DOHH2 (cell line): ENCODE results near the gene COA8.

ENCODE experiments used
- H3F3A ChIP-seq: fragments of 200-600 bp; sonication (generic), shearing (Covaris generic); 2 replicates; pipeline ENCODE4 v1.6.0; 2016; ENCODE audit warnings: antibody characterized with exemption, mild to moderate bottlenecking; ENCODE audit not compliant: control insufficient read depth, insufficient read depth
- H3K27ac ChIP-seq: fragments of 200-600 bp; sonication (generic); 2 replicates; pipeline ENCODE4 v1.5.1; 2014; ENCODE audit warnings: low read depth, mild to moderate bottlenecking, low read length, moderate library complexity
- H3K27me3 ChIP-seq: fragments of 200-600 bp; sonication (generic); 2 replicates; pipeline ENCODE4 v1.6.1; 2014; ENCODE audit warnings: mild to moderate bottlenecking, low read length, mixed read lengths; ENCODE audit not compliant: control insufficient read depth
- H3K36me3 ChIP-seq: fragments of 200-600 bp; sonication (generic); 2 replicates; pipeline ENCODE4 v1.6.1; 2014; ENCODE audit warnings: mild to moderate bottlenecking, low read length, moderate library complexity, mixed read lengths; ENCODE audit not compliant: control insufficient read depth
- H3K4me1 ChIP-seq: fragments of 200-600 bp; sonication (generic); 2 replicates; pipeline ENCODE4 v1.6.1; 2014; ENCODE audit warnings: mild to moderate bottlenecking, low read length, mixed read lengths; ENCODE audit not compliant: control insufficient read depth
- H3K4me2 ChIP-seq: fragments of 200-600 bp; sonication (generic); 2 replicates; pipeline ENCODE4 v1.6.0; 2014; ENCODE audit warnings: mild to moderate bottlenecking, low read length, moderate library complexity
- H3K4me3 ChIP-seq: fragments of 200-600 bp; sonication (generic); 2 replicates; pipeline ENCODE4 v1.5.1; 2014; ENCODE audit warnings: mild to moderate bottlenecking, low read length, mixed read lengths
- H3K79me2 ChIP-seq: fragments of 200-600 bp; sonication (generic); 2 replicates; pipeline ENCODE4 v1.6.1; 2014; ENCODE audit warnings: mild to moderate bottlenecking, low read length, mixed read lengths; ENCODE audit not compliant: control insufficient read depth
- H3K9me2 ChIP-seq: fragments of 200-600 bp; sonication (generic); replicated peaks from 2 replicates; pipeline ENCODE4 v1.6.1; 2014; ENCODE audit warnings: mild to moderate bottlenecking, low read length, mixed read lengths; ENCODE audit not compliant: control insufficient read depth
- H3K9me3 ChIP-seq: fragments of 200-600 bp; sonication (generic); 2 replicates; pipeline ENCODE4 v1.6.1; 2014; ENCODE audit warnings: antibody characterized with exemption, low read length, mixed read lengths; ENCODE audit not compliant: control insufficient read depth, insufficient read depth
- H4K20me1 ChIP-seq: fragments of 200-600 bp; sonication (generic); 2 replicates; pipeline ENCODE4 v1.6.0; 2014; ENCODE audit warnings: low read depth, mild to moderate bottlenecking, antibody characterized with exemption, low read length, moderate library complexity; ENCODE audit not compliant: control insufficient read depth, insufficient read depth
- CTCF ChIP-seq: fragments of 200-600 bp; sonication (generic); IDR thresholded peaks from one replicate; pipeline ENCODE4 v1.5.1; 2014; ENCODE audit warnings: antibody characterized with exemption, mild to moderate bottlenecking, low read depth, low read length; ENCODE audit not compliant: poor library complexity, severe bottlenecking
- EZH2phosphoT487 ChIP-seq: fragments of 200-600 bp; sonication (generic); IDR thresholded peaks from 2 replicates; pipeline ENCODE4 v1.6.1; 2017; ENCODE audit warnings: borderline replicate concordance, mild to moderate bottlenecking, antibody characterized with exemption, low read length, moderate library complexity, mixed read lengths

Gene COA8

GRCh38 chr14:103628221-103628683, 65.5 kb downstream of the COA8 start:
- Histone ChIP-seq H3K4me3 (peak overlapping the region; percentile 91), H3K27me3 (no peaks in the 10 kb centered on the region), H3K4me1 (peaks cover 63% of the 10 kb centered on the region), H3K27ac (no peak overlapping the region), H3K36me3 (peaks cover 15% of the 10 kb centered on the region), H3K9me2 (no peaks in the 10 kb centered on the region), H3K4me2 (peak overlapping the region; percentile 82), H4K20me1 (peaks cover 10% of the 10 kb centered on the region), H3K9me3 (no peaks in the 10 kb centered on the region), H3F3A (peaks cover 25% of the 10 kb centered on the region), H3K79me2 (peaks cover 44% of the 10 kb centered on the region)
- TF ChIP-seq EZH2phosphoT487 (no peak), CTCF (no peak)

GRCh38 chr14:103628684-103629502, 66.1 kb downstream of the COA8 start, which contains the start of gene KLC1:
KLC1 (plus strand) TSS chr14:103629211; CDS start chr14:103654565, 25,354 bp downstream.
- peaks cover 56% of the 10 kb centered on the region for H3K4me1 ChIP-seq
- peaks cover 25% of the 10 kb centered on the region for H3F3A ChIP-seq

GRCh38 chr14:103629503-103630121, 66.9 kb downstream of the COA8 start:
- Histone ChIP-seq H3F3A (peaks cover 25% of the 10 kb centered on the region), H3K36me3 (peaks cover 15% of the 10 kb centered on the region), H3K4me3 (peak overlapping the region; percentile 91), H3K27me3 (no peaks in the 10 kb centered on the region), H3K27ac (peak overlapping the region; percentile 22; the same call in 1 of the 2 replicates), H4K20me1 (peaks cover 10% of the 10 kb centered on the region), H3K4me2 (peak overlapping the region; percentile 82), H3K9me3 (no peaks in the 10 kb centered on the region), H3K79me2 (peaks cover 55% of the 10 kb centered on the region), H3K4me1 (peaks cover 49% of the 10 kb centered on the region), H3K9me2 (no peaks in the 10 kb centered on the region)
- TF ChIP-seq CTCF (no peak), EZH2phosphoT487 (no peak)

More at GRCh38 chr14:103628684-103629502, 66.1 kb downstream of the COA8 start, which contains the start of gene KLC1:
- Histone ChIP-seq H3K27me3 (no peaks in the 10 kb centered on the region), H4K20me1 (peaks cover 10% of the 10 kb centered on the region), H3K4me2 (peak within 1 kb of the TSS; percentile 82), H3K79me2 (peaks cover 48% of the 10 kb centered on the region), H3K36me3 (peaks cover 15% of the 10 kb centered on the region), H3K27ac (peak within 1 kb of the TSS; percentile 22; the same call in 1 of the 2 replicates), H3K4me3 (peak within 1 kb of the TSS; percentile 91), H3K9me3 (no peaks in the 10 kb centered on the region), H3K9me2 (no peaks in the 10 kb centered on the region)
- TF ChIP-seq EZH2phosphoT487 (no peak), CTCF (peak; percentile 11)
